ENCODE data around the gene HOXC12.

The HOXC12 gene

GRCh38 chr12:53940443-53941014, 14.2 kb upstream of the HOXC12 start:
- H3K4me2 ChIP-seq (ENCODE audit: low read length) = peak overlapping the region; percentile 88
- peak overlapping the region; percentile 85 for H2BK5ac ChIP-seq (ENCODE audit: low read depth, low read length, poor library complexity)
- peak overlapping the region; percentile 63 for H3K4me3 ChIP-seq (ENCODE audit: low read depth, low read length)
- H3K79me2 ChIP-seq (ENCODE audit: control insufficient read depth, insufficient read depth, low read length, poor library complexity) = peaks cover 14% of the 10 kb centered on the region
- no peak for DNase-seq
- H3K18ac ChIP-seq (ENCODE audit: low read length) = peak overlapping the region; percentile 63
- no CpG with 5 or more reads among the region's 9 CpGs for WGBS (ENCODE audit: extremely low coverage, insufficient coverage, insufficient read length)
- H3K36me3 ChIP-seq (ENCODE audit: control insufficient read depth in 1 of 2, insufficient read depth in 2 of 2, low read length in 2 of 2) = peaks cover 9% of the 10 kb centered on the region in 2 experiments
- no peak overlapping the region for H3K23ac ChIP-seq (ENCODE audit: low read length)
- H3K4ac ChIP-seq (ENCODE audit: low read depth, low read length) = peak overlapping the region; percentile 84
- H3K79me1 ChIP-seq (ENCODE audit: low read length) = peaks cover 21% of the 10 kb centered on the region
- H2BK120ac ChIP-seq (ENCODE audit: insufficient read depth, low read length, poor library complexity) = peak overlapping the region; percentile 76
- H2BK12ac ChIP-seq (ENCODE audit: low read length) = peak overlapping the region; percentile 84
- peak overlapping the region; percentile 35 for H2AFZ ChIP-seq (ENCODE audit: insufficient read depth, low read length, poor library complexity)
- H3K14ac ChIP-seq (ENCODE audit: low read length) = peak overlapping the region; percentile 80
- peak overlapping the region; percentile 5 for H3K9ac ChIP-seq (ENCODE audit: low read length)
- peak overlapping the region; percentile 48 for H4K12ac ChIP-seq (ENCODE audit: low read depth, low read length)
- H4K91ac ChIP-seq (ENCODE audit: low read depth, low read length) = peak overlapping the region; percentile 81
- peaks cover 8 to 17% of the 10 kb centered on the region in 2 experiments for H3K4me1 ChIP-seq (ENCODE audit: control insufficient read depth in 1 of 2, insufficient read depth in 2 of 2, low read length in 2 of 2)
- peak overlapping the region; percentile 84 for H3K27ac ChIP-seq (ENCODE audit: low read depth, low read length)
- peaks cover 51% of the 10 kb centered on the region for H3K27me3 ChIP-seq (ENCODE audit: insufficient read depth, low read length)
- peaks cover 11% of the 10 kb centered on the region for H3K9me3 ChIP-seq (ENCODE audit: insufficient read depth, low read depth, low read length)
- H2AK5ac ChIP-seq (ENCODE audit: low read length) = peak overlapping the region; percentile 43
- peak overlapping the region; percentile 36 for H4K8ac ChIP-seq (ENCODE audit: low read depth, low read length)

DNA sequence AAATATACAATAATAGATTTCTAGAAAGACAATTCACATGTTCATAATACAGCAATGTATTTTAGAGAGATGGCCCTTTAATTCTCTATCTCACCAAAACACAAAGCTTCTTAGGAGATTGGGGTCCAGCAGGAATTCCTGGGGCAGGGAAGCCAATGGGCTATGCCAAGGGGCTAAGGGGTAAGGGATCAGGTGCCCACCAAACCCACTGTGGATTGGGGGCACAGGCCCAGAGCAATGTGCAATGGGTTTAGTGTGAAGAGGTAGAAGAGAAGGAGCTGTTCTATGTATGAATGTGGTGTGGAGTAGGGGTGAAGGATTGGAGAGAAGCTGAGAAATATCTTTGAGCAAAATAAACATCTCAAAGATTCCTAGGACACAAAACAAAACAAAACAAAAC, 13.5 kb upstream of the HOXC12 start:
- Histone ChIP-seq H3K4ac (ENCODE audit: low read depth, low read length) (no peak overlapping the region), H4K12ac (ENCODE audit: low read depth, low read length) (no peak overlapping the region), H3K79me1 (ENCODE audit: low read length) (peaks cover 21% of the 10 kb centered on the region), H3K14ac (ENCODE audit: low read length) (peak overlapping the region; percentile 60), H3K27ac (ENCODE audit: low read depth, low read length) (peak overlapping the region; percentile 8), H3K36me3 (ENCODE audit: control insufficient read depth in 1 of 2, insufficient read depth in 2 of 2, low read length in 2 of 2) (peaks cover 12 to 15% of the 10 kb centered on the region in 2 experiments), H2BK120ac (ENCODE audit: insufficient read depth, low read length, poor library complexity) (peak overlapping the region; percentile 85), H3K9me3 (ENCODE audit: insufficient read depth, low read depth, low read length) (peaks cover 11% of the 10 kb centered on the region), H2AK5ac (ENCODE audit: low read length) (peak overlapping the region; percentile 82), H3K23ac (ENCODE audit: low read length) (no peak overlapping the region), H3K27me3 (ENCODE audit: insufficient read depth, low read length) (peaks cover 50% of the 10 kb centered on the region), H4K91ac (ENCODE audit: low read depth, low read length) (peak overlapping the region; percentile 70), H3K4me2 (ENCODE audit: low read length) (peak overlapping the region; percentile 37), H3K4me1 (ENCODE audit: control insufficient read depth in 1 of 2, insufficient read depth in 2 of 2, low read length in 2 of 2) (peaks cover 8 to 17% of the 10 kb centered on the region in 2 experiments), H3K18ac (ENCODE audit: low read length) (peak overlapping the region; percentile 77), H2BK12ac (ENCODE audit: low read length) (peak overlapping the region; percentile 79), H4K8ac (ENCODE audit: low read depth, low read length) (peak overlapping the region; percentile 58), H2AFZ (ENCODE audit: insufficient read depth, low read length, poor library complexity) (no peak overlapping the region), H3K79me2 (ENCODE audit: control insufficient read depth, insufficient read depth, low read length, poor library complexity) (peaks cover 14% of the 10 kb centered on the region), H2BK5ac (ENCODE audit: low read depth, low read length, poor library complexity) (peak overlapping the region; percentile 69), H3K4me3 (ENCODE audit: low read depth, low read length) (no peak overlapping the region), H3K9ac (ENCODE audit: low read length) (no peak overlapping the region)
- DNase-seq = no peak

DNA sequence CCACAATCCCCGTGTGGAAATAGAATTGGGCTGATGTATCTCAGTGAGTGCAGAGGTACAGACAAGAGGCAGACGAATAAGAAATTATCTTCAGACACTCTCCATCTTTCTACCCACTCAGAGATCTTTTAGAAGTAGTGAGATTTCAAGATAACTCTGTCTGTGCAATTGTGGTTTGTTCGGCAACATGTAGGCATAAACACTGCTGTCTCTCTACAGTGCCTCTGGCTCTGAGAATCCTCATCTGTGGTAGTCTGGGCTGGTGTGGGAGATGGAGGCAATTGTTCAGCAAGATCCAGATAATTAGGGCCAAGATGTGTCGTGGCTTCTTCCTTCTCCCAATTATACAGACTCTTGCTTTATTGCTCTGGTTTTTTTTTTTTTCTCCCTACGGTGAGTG, 13.0 kb upstream of the HOXC12 start:
- no peak overlapping the region for H2AK5ac ChIP-seq (ENCODE audit: low read length)
- peak overlapping the region; percentile 45 for H3K4me2 ChIP-seq (ENCODE audit: low read length)
- H3K4ac ChIP-seq (ENCODE audit: low read depth, low read length) = no peak overlapping the region
- no peak overlapping the region for H4K91ac ChIP-seq (ENCODE audit: low read depth, low read length)
- peaks cover 12 to 16% of the 10 kb centered on the region in 2 experiments for H3K36me3 ChIP-seq (ENCODE audit: control insufficient read depth in 1 of 2, insufficient read depth in 2 of 2, low read length in 2 of 2)
- H3K27me3 ChIP-seq (ENCODE audit: insufficient read depth, low read length) = peaks cover 45% of the 10 kb centered on the region
- no peak overlapping the region for H3K14ac ChIP-seq (ENCODE audit: low read length)
- no peak overlapping the region for H3K18ac ChIP-seq (ENCODE audit: low read length)
- peaks cover 21% of the 10 kb centered on the region for H3K79me1 ChIP-seq (ENCODE audit: low read length)
- no peak overlapping the region for H3K9ac ChIP-seq (ENCODE audit: low read length)
- H4K12ac ChIP-seq (ENCODE audit: low read depth, low read length) = no peak overlapping the region
- H3K23ac ChIP-seq (ENCODE audit: low read length) = no peak overlapping the region
- no peak overlapping the region for H2BK5ac ChIP-seq (ENCODE audit: low read depth, low read length, poor library complexity)
- H3K9me3 ChIP-seq (ENCODE audit: insufficient read depth, low read depth, low read length) = peaks cover 8% of the 10 kb centered on the region
- H3K79me2 ChIP-seq (ENCODE audit: control insufficient read depth, insufficient read depth, low read length, poor library complexity) = peaks cover 14% of the 10 kb centered on the region
- H3K4me3 ChIP-seq (ENCODE audit: low read depth, low read length) = no peak overlapping the region
- H2BK12ac ChIP-seq (ENCODE audit: low read length) = no peak overlapping the region
- no peak overlapping the region for H2AFZ ChIP-seq (ENCODE audit: insufficient read depth, low read length, poor library complexity)
- H2BK120ac ChIP-seq (ENCODE audit: insufficient read depth, low read length, poor library complexity) = no peak overlapping the region
- DNase-seq = no peak
- no peak overlapping the region for H3K27ac ChIP-seq (ENCODE audit: low read depth, low read length)
- peaks cover 8 to 17% of the 10 kb centered on the region in 2 experiments for H3K4me1 ChIP-seq (ENCODE audit: control insufficient read depth in 1 of 2, insufficient read depth in 2 of 2, low read length in 2 of 2)
- no CpG with 5 or more reads among the region's 5 CpGs for WGBS (ENCODE audit: extremely low coverage, insufficient coverage, insufficient read length)
- no peak overlapping the region for H4K8ac ChIP-seq (ENCODE audit: low read depth, low read length)

DNA sequence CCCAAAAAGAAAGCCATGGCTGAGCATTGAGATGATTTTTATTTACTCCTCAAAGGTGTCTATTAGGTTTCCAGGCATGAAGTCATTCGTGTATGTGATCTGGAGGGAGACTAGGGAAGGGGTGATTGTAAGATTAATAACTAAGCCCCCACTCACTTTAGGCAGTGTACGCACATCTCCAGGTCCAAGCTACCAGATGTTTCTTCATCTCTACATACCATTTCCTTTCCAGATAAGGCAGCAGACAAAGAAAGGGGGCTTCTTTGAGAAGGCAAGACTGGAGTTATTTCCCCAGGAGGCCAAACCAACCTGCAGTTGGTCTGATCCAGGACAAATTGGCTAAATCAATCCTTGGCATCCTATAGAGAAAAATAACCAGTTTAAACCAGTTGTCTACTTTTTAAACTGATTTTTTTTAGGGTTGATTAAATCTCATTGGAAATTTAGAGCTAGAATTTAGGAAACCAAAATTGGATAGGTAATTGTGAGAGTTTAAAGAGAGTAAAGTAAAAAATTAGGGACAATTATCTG, 12.2 kb upstream of the HOXC12 start:
- WGBS (ENCODE audit: extremely low coverage, insufficient coverage, insufficient read length) = no CpG with 5 or more reads among the region's 2 CpGs
- Histone ChIP-seq H3K14ac (ENCODE audit: low read length) (no peak overlapping the region), H3K4ac (ENCODE audit: low read depth, low read length) (peak overlapping the region; percentile 42), H2BK5ac (ENCODE audit: low read depth, low read length, poor library complexity) (no peak overlapping the region), H3K79me1 (ENCODE audit: low read length) (peaks cover 21% of the 10 kb centered on the region), H3K9me3 (ENCODE audit: insufficient read depth, low read depth, low read length) (peaks cover 7% of the 10 kb centered on the region), H3K79me2 (ENCODE audit: control insufficient read depth, insufficient read depth, low read length, poor library complexity) (peaks cover 14% of the 10 kb centered on the region), H3K9ac (ENCODE audit: low read length) (no peak overlapping the region), H2AK5ac (ENCODE audit: low read length) (no peak overlapping the region), H2BK12ac (ENCODE audit: low read length) (peak overlapping the region; percentile 78), H3K18ac (ENCODE audit: low read length) (no peak overlapping the region), H3K27ac (ENCODE audit: low read depth, low read length) (no peak overlapping the region), H3K4me1 (ENCODE audit: control insufficient read depth in 1 of 2, insufficient read depth in 2 of 2, low read length in 2 of 2) (peaks cover 8 to 17% of the 10 kb centered on the region in 2 experiments), H3K23ac (ENCODE audit: low read length) (no peak overlapping the region), H3K4me2 (ENCODE audit: low read length) (no peak overlapping the region), H2AFZ (ENCODE audit: insufficient read depth, low read length, poor library complexity) (no peak overlapping the region), H4K8ac (ENCODE audit: low read depth, low read length) (no peak overlapping the region), H2BK120ac (ENCODE audit: insufficient read depth, low read length, poor library complexity) (peak overlapping the region; percentile 31), H4K12ac (ENCODE audit: low read depth, low read length) (no peak overlapping the region), H4K91ac (ENCODE audit: low read depth, low read length) (peak overlapping the region; percentile 50), H3K27me3 (ENCODE audit: insufficient read depth, low read length) (peaks cover 38% of the 10 kb centered on the region), H3K36me3 (ENCODE audit: control insufficient read depth in 1 of 2, insufficient read depth in 2 of 2, low read length in 2 of 2) (peaks cover 12 to 16% of the 10 kb centered on the region in 2 experiments), H3K4me3 (ENCODE audit: low read depth, low read length) (no peak overlapping the region)
- no peak for DNase-seq
